GM21717 (cell line): ENCODE results near the gene LMAN2L.
"Not testable (repeated sequence)": the region's sequence is repeated elsewhere in the genome, so short reads cannot be mapped to it uniquely, and the experiment has no call there.

ENCODE experiments used
- ATAC-seq: cut with Tn5 transposase; IDR thresholded peaks from one replicate; pipeline ENCODE4 v1.9.1; 2021; ENCODE audit warnings: mild to moderate bottlenecking, moderate library complexity; ENCODE audit not compliant: unreplicated experiment

LMAN2L gene

GRCh38 chr2:96688649-96689430 is 51.0 kb downstream of the LMAN2L start:
- no peak for ATAC-seq

GRCh38 chr2:96687711-96688640 is 51.9 kb downstream of the LMAN2L start:
- ATAC-seq = no peak

- ATAC-seq = no peak
Observed at GRCh38 chr2:96687266-96687665, 52.6 kb downstream of the LMAN2L start.

- no peak for ATAC-seq
Observed at GRCh38 chr2:96685577-96686459, 54.0 kb downstream of the LMAN2L start.

- ATAC-seq = no peak
Observed at GRCh38 chr2:96684883-96685576, 54.8 kb downstream of the LMAN2L start.

GRCh38 chr2:96683972-96684820 is 55.7 kb downstream of the LMAN2L start:
- no peak for ATAC-seq

GRCh38 chr2:96683307-96683706 is 56.6 kb downstream of the LMAN2L start:
- no peak for ATAC-seq

- ATAC-seq = no peak
Observed at GRCh38 chr2:96681540-96681939, 58.3 kb downstream of the LMAN2L start.

- no peak for ATAC-seq
Observed at GRCh38 chr2:96680561-96681141, 59.2 kb downstream of the LMAN2L start.

- ATAC-seq = no peak
Observed at GRCh38 chr2:96679848-96680247, 60.0 kb downstream of the LMAN2L start.

GRCh38 chr2:96669539-96670215 is 70.2 kb downstream of the LMAN2L start:
- ATAC-seq = no peak

- ATAC-seq = no peak
Observed at GRCh38 chr2:96668771-96669170, 71.1 kb downstream of the LMAN2L start.

- ATAC-seq = not testable (repeated sequence)
Observed at GRCh38 chr2:96665717-96666116, 74.1 kb downstream of the LMAN2L start.

GRCh38 chr2:96665083-96665569 is 74.7 kb downstream of the LMAN2L start:
- ATAC-seq = no peak

- ATAC-seq = no peak
Observed at GRCh38 chr2:96664366-96664925, 75.4 kb downstream of the LMAN2L start.

- ATAC-seq = no peak
Observed at GRCh38 chr2:96663829-96664228, 76.0 kb downstream of the LMAN2L start.

- no peak for ATAC-seq
Observed at GRCh38 chr2:96663177-96663576, 76.7 kb downstream of the LMAN2L start.

- ATAC-seq = no peak
Observed at GRCh38 chr2:96662360-96662759, 77.5 kb downstream of the LMAN2L start.
